SH-SY5Y (cell line): ENCODE data around the gene SYT3.

Experiments used
- GATA2 ChIP-seq: IDR thresholded peaks from 2 replicates; pipeline ENCODE4 v1.6.1; 2011; ENCODE audit warnings: mild to moderate bottlenecking, low read depth, low read length
- GATA3 ChIP-seq: IDR thresholded peaks from 2 replicates; pipeline ENCODE4 v1.6.1; 2011; ENCODE audit warnings: low read depth, mild to moderate bottlenecking, low read length, moderate library complexity

DNA sequence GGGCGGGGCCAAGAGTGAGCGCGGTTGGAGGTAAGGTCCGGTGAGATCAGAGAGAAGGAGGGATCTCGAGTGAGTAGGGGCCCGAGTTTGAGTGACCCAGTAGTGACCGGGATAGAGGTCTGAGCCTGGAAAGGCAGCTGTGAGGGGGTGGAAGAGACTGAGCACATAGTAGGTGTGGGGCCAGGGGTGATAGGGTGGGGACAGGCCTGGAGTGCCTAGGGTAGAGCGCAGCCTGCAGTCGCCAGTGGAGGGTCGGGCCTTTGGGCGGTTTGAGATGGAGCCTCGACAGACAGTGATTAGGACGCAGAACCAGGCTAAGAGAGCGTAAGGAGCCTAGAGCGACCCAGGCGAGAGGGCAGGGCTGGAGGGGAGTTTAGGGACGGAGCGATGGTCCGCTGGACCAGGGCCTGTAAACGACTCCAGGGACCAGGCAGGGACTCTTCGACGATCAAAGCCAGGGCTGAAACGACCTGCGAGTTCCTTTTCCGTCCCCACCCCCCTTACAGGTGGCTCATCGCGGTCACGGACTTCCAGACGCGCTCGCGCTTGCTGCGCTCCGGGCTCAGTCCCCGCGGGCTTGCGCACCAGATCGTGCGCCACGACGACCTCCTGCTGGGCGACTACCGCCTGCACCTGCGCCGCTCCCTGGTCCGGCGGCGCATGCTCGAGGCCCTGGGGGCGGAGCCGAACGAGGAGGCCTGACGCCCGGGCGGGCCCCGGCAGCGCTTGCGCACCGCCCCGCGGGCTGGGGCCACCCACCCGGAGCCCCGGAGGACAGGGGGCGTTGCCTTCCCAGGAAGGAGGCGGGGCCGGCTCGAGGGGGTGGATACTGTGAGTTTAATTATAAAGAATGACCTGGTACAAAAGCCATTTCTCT, 19.0 kb upstream of the SYT3 start:
- no peak for TF ChIP-seq GATA3
- no peak for TF ChIP-seq GATA2
